ENCODE results near the gene ACYP2.
A peak's percentile ranks its signal among the peaks of the same experiment; 100 is the strongest.
"Not testable (repeated sequence)": the region's sequence is repeated elsewhere in the genome, so short reads cannot be mapped to it uniquely, and the experiment has no call there.

ACYP2 gene

DNA sequence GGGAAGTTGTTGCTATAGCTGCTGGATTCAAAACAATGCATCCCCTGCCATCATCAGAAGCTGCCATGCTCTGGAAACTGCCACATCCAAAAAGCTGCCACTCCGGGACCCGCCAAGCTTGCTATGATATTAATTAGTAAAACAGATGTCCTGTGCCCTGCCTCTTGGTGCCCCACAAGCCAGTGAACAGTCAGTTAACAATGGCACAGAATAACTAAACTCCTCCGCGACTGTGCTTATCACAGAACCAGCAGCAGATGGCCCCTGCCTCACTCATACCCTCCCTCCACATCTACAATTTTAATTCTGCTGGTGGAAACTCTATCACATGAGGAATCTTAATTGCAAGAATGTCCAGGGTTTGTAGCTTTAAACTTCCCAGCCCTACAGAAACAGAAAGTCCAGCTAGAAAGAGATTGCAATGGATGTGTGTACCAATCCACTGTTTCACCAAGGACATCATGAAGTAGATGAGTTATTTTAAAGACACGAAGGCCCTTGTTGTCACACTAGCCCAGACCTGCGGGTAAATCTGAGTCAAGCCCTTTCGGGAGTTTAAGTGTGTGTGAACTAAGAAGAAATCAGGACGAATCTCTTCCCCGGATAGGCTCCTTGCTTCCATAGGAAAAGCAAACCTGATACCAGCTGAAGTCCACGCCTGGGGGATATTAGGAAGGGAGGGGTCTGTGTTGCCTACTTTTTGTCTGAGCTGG lies 7.4 kb upstream of the ACYP2 start:
- no peak overlapping the region for H3K4me3 ChIP-seq (ENCODE audit: insufficient read length, low read depth)
- H3K36me3 ChIP-seq (ENCODE audit: insufficient read depth, insufficient read length, low read length) = no peaks in the 10 kb centered on the region
- no peaks in the 10 kb centered on the region for H3K4me1 ChIP-seq (ENCODE audit: insufficient read depth, insufficient read length)
- no peak for DNase-seq (ENCODE audit: low read depth, low spot score)
- H3K27me3 ChIP-seq (ENCODE audit: insufficient read depth, insufficient read length) = no peaks in the 10 kb centered on the region
- no peaks in the 10 kb centered on the region for H3K9me3 ChIP-seq (ENCODE audit: insufficient read depth, low read length)
- TF ChIP-seq SUZ12 (IDR thresholded peaks at IDR 0.05; ENCODE audit: extremely low read depth, insufficient read depth, insufficient read length) (no peak), YY1 (IDR thresholded peaks at IDR 0.05; ENCODE audit: insufficient read depth, insufficient read length) (no peak), ZNF274 (IDR thresholded peaks at IDR 0.05; ENCODE audit: low read depth, low read length) (no peak)
- no peak overlapping the region for H3K9ac ChIP-seq (ENCODE audit: insufficient read length, low read depth)

DNA sequence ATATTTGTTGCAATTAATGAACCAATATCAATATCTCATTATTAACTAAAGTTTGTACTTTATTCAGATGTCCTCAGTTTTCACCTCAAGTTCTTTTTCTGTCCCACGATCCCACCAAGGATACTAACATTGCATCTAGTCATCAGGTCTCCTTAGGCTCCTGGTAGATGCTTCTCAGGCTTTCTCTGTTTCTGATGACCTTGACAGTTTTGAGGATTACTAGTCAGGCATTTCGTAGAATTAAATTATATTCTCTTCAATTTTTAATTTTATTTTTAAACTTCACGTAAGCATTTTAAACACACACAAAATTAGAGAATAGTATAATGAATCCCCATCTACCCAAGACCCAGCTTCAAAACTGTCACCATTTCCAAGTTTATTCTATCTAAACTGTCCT lies 5.6 kb upstream of the ACYP2 start:
- TF ChIP-seq ZNF274 (IDR thresholded peaks at IDR 0.05; ENCODE audit: low read depth, low read length) = no peak
- no peak for TF ChIP-seq YY1 (IDR thresholded peaks at IDR 0.05; ENCODE audit: insufficient read depth, insufficient read length)
- TF ChIP-seq SUZ12 (IDR thresholded peaks at IDR 0.05; ENCODE audit: extremely low read depth, insufficient read depth, insufficient read length) = no peak
- no peak overlapping the region for H3K4me3 ChIP-seq (ENCODE audit: insufficient read length, low read depth)
- DNase-seq (ENCODE audit: low read depth, low spot score) = no peak
- no peak overlapping the region for H3K9ac ChIP-seq (ENCODE audit: insufficient read length, low read depth)
- no peaks in the 10 kb centered on the region for H3K36me3 ChIP-seq (ENCODE audit: insufficient read depth, insufficient read length, low read length)
- no peaks in the 10 kb centered on the region for H3K4me1 ChIP-seq (ENCODE audit: insufficient read depth, insufficient read length)
- H3K9me3 ChIP-seq (ENCODE audit: insufficient read depth, low read length) = no peaks in the 10 kb centered on the region
- H3K27me3 ChIP-seq (ENCODE audit: insufficient read depth, insufficient read length) = no peaks in the 10 kb centered on the region

DNA sequence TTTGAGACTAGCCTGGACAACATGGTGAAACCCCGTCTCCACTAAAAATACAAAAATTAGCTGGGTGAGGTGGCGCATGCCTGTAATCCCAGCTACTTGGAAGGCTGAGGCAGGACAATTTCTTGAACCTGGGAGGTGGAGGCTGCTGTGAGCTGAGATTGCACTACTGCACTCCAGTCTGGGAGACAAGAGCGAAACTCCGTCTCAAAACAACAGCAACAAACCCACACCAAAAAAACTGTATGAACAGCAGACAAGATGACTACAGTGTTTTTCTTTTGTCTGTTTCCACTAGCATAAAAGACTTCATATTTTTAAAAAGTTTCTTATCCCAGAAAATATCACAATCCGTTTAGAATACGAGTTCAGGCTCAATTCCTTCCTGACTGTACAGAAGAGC lies 936 bp upstream of the ACYP2 start:
- H3K4me1 ChIP-seq (ENCODE audit: insufficient read depth, insufficient read length); H3K9ac ChIP-seq (ENCODE audit: insufficient read length, low read depth); H3K36me3 ChIP-seq (ENCODE audit: insufficient read depth, insufficient read length, low read length); DNase-seq (ENCODE audit: low read depth, low spot score); H3K27me3 ChIP-seq (ENCODE audit: insufficient read depth, insufficient read length): not testable (repeated sequence)
- Histone ChIP-seq H3K4me3 (ENCODE audit: insufficient read length, low read depth) (peak overlapping the region; percentile 78), H3K9me3 (ENCODE audit: insufficient read depth, low read length) (peaks cover 32% of the 10 kb centered on the region)

DNA sequence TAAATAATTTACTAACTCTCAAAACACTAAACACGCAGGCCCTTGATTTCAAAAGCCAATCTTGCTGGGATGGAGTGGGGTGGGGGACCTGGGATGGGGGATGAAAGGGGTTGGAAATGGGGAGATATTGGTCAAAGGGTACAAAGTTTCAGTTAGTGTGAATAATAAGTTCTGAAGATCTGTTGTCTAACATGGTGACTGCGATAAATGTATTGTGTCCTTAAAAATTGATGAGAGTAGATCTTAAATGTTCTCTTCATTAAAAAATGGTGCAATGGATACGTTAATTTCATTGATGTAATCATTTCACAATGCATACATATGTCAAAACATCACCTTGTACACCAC lies 505 bp upstream of the ACYP2 start:
- no peak for DNase-seq (ENCODE audit: low read depth, low spot score)
- Histone ChIP-seq H3K9me3 (ENCODE audit: insufficient read depth, low read length) (peaks cover 36% of the 10 kb centered on the region), H3K27me3 (ENCODE audit: insufficient read depth, insufficient read length) (no peaks in the 10 kb centered on the region), H3K36me3 (ENCODE audit: insufficient read depth, insufficient read length, low read length) (no peaks in the 10 kb centered on the region), H3K4me1 (ENCODE audit: insufficient read depth, insufficient read length) (no peaks in the 10 kb centered on the region), H3K4me3 (ENCODE audit: insufficient read length, low read depth) (peak overlapping the region; percentile 78), H3K9ac (ENCODE audit: insufficient read length, low read depth) (peak overlapping the region; percentile 89)
- no peak for TF ChIP-seq SUZ12 (IDR thresholded peaks at IDR 0.05; ENCODE audit: extremely low read depth, insufficient read depth, insufficient read length)
- no peak for TF ChIP-seq ZNF274 (IDR thresholded peaks at IDR 0.05; ENCODE audit: low read depth, low read length)
- no peak for TF ChIP-seq YY1 (IDR thresholded peaks at IDR 0.05; ENCODE audit: insufficient read depth, insufficient read length)

DNA sequence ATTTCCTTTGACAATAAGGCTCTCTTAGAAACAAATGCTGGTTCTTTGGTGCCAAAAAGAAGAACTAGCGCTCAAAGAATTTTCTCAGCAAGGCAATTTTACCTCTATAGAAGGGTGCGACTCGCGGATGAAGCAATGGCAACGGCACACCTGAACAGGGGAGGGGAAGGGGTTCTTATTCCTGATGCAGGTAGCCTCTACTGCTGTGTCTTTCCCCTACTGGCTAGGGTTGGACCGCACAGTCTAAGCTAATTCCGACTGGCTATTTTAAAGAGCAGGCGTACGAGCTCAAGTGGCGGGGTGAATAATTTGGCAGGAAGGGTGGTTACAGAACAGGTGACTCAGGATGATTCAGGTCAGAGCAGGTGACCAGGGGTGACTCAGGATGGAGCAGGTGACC lies 1.2 kb downstream of the ACYP2 start:
- H3K9me3 ChIP-seq (ENCODE audit: insufficient read depth, low read length) = peaks cover 52% of the 10 kb centered on the region
- not testable (repeated sequence) for H3K36me3 ChIP-seq (ENCODE audit: insufficient read depth, insufficient read length, low read length); H3K27me3 ChIP-seq (ENCODE audit: insufficient read depth, insufficient read length); H3K4me1 ChIP-seq (ENCODE audit: insufficient read depth, insufficient read length); H3K9ac ChIP-seq (ENCODE audit: insufficient read length, low read depth); DNase-seq (ENCODE audit: low read depth, low spot score); H3K4me3 ChIP-seq (ENCODE audit: insufficient read length, low read depth)

DNA sequence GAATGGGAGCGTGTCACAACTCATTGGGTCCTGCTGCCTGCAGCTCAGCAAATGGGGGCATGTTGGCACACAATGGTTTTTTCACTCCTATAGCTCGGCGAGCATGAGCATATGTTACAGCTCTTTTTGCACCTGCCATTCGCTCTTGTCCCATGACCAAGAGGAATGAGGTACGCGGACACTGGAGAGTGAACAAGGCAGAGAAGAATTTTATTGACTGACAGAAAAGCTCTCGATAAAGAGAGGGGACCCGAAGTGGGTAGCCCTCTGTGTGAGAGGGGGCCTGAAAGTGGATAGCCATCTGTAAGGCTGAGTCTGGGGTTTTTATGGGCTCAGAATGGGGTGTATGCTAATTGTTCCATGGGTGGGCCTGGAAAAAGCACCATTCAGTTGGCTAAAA lies 5.5 kb downstream of the ACYP2 start:
- Histone ChIP-seq H3K9me3 (ENCODE audit: insufficient read depth, low read length) (peaks cover 55% of the 10 kb centered on the region), H3K4me3 (ENCODE audit: insufficient read length, low read depth) (no peak overlapping the region), H3K9ac (ENCODE audit: insufficient read length, low read depth) (no peak overlapping the region), H3K27me3 (ENCODE audit: insufficient read depth, insufficient read length) (no peaks in the 10 kb centered on the region), H3K4me1 (ENCODE audit: insufficient read depth, insufficient read length) (no peaks in the 10 kb centered on the region), H3K36me3 (ENCODE audit: insufficient read depth, insufficient read length, low read length) (no peaks in the 10 kb centered on the region)
- TF ChIP-seq YY1 (IDR thresholded peaks at IDR 0.05; ENCODE audit: insufficient read depth, insufficient read length) (no peak), SUZ12 (IDR thresholded peaks at IDR 0.05; ENCODE audit: extremely low read depth, insufficient read depth, insufficient read length) (no peak), ZNF274 (IDR thresholded peaks at IDR 0.05; ENCODE audit: low read depth, low read length) (no peak)
- DNase-seq (ENCODE audit: low read depth, low spot score) = no peak

DNA sequence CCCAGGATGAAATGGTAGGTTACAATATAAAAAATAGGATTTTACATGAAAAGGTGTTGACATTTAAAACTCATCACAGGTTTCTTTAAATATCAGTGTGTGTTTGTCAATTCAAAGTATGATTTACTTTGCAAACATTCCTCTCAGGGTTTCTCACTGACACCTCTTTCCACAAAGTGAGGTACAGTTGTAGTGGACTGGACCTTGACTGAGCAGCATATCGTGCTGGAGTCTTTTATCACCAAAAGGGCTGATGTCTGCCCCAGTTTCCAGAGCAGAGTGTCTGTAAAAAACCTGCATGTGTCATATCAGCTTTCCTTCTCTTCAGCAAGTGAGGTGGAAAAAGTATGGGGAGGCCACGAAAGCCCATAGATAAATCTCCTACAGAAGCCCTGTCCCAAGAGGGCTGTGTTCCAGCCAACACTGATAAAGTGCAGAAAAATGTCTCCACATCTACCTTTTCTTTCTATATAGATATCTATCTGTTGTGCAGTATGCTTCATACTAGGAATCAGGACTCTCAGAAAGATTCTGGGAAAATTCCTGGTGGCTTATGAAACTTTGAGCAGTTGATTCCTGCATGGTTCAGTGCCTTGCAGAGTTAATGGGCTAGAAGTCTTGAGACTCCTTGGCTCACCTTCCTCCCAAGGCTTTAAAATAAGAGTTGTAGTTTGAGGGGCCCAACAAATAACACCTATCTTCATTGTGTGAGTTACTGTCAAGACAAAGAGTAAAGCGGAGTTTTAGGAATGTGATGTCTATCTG lies 6.9 kb downstream of the ACYP2 start:
- DNase-seq (ENCODE audit: low read depth, low spot score) = no peak
- Histone ChIP-seq H3K9ac (ENCODE audit: insufficient read length, low read depth) (no peak overlapping the region), H3K4me3 (ENCODE audit: insufficient read length, low read depth) (no peak overlapping the region)

More for the DNA sequence above, 6.9 kb downstream of the ACYP2 start:
- Histone ChIP-seq H3K9me3 (ENCODE audit: insufficient read depth, low read length) (peaks cover 41% of the 10 kb centered on the region), H3K27me3 (ENCODE audit: insufficient read depth, insufficient read length) (no peaks in the 10 kb centered on the region), H3K4me1 (ENCODE audit: insufficient read depth, insufficient read length) (no peaks in the 10 kb centered on the region), H3K36me3 (ENCODE audit: insufficient read depth, insufficient read length, low read length) (no peaks in the 10 kb centered on the region)
- no peak for TF ChIP-seq SUZ12 (IDR thresholded peaks at IDR 0.05; ENCODE audit: extremely low read depth, insufficient read depth, insufficient read length)
- TF ChIP-seq YY1 (IDR thresholded peaks at IDR 0.05; ENCODE audit: insufficient read depth, insufficient read length) = no peak
- no peak for TF ChIP-seq ZNF274 (IDR thresholded peaks at IDR 0.05; ENCODE audit: low read depth, low read length)

All from NT2/D1 (cell line).